HepG2 (cell line): ENCODE results near the gene TCTA. TPM values are rescaled to one million over a fixed set of nuclear protein-coding genes. Genes with fewer than 3 reads are reported as not detected.
A peak's percentile ranks its signal among the peaks of the same experiment; 100 is the strongest.

ENCODE experiments used
- NR1H2 ChIP-seq: sonication (generic); formaldehyde crosslinking; IDR thresholded peaks from 2 replicates; pipeline ENCODE4 v1.8.1; 2022; ENCODE audit warnings: low read depth, missing genetic modification reagents, borderline replicate concordance
- NR2F1 ChIP-seq, 2 experiments: fragments of 450-650 bp in 1 of 2; formaldehyde crosslinking in 1 of 2; IDR thresholded peaks; 2 replicates each; pipeline versions ENCODE4 v1.5.0 to v1.6.1; 2016 to 2020; ENCODE audit warnings: mild to moderate bottlenecking in 1 of 2, missing compliant biosample characterization in 1 of 2, missing genetic modification reagents in 1 of 2, moderate library complexity in 1 of 2
- ZNF672 ChIP-seq: sonication (generic); formaldehyde crosslinking; IDR thresholded peaks from 2 replicates; pipeline ENCODE4 v1.8.1; 2022; ENCODE audit warnings: missing genetic modification reagents
- polyA plus RNA-seq, 8 experiments: library from polyadenylated mRNA; depleted of rRNA in 3 of 8; stranded (reverse) in 7 of 8; unstranded in 1 of 8; fragments of >200 nt; fragmentation: Illumina TruSeq in 4 of 8; extraction: Trizol in 4 of 8; gene quantifications; 2 replicates each; pipeline versions ENCODE4 v1.2.1 to v1.2.3, GENCODE V29; 2011 to 2016; ENCODE audit warnings: low read depth in 4 of 8, missing spikeins in 1 of 8, mixed read lengths in 1 of 8; ENCODE audit not compliant: insufficient read depth in 1 of 8
- total RNA-seq, 5 experiments: library from RNA; depleted of rRNA; stranded (reverse); fragments of >200 nt; fragmentation: Illumina TruSeq; extraction: Trizol; gene quantifications; 2 replicates each; pipeline ENCODE4 v1.2.3, GENCODE V29; 2016; ENCODE audit warnings: low read depth in 1 of 5
- TF ChIP-seq, protein P1 (sequence below), 2 experiments: sonication (generic) in 1 of 2; formaldehyde crosslinking in 1 of 2; IDR thresholded peaks; 2 replicates each; pipeline versions ENCODE4 v1.6.1 to v1.9.0; 2014 to 2022; ENCODE audit warnings: antibody characterized with exemption in 1 of 2, borderline replicate concordance in 1 of 2, inconsistent platforms in 1 of 2, low read depth in 1 of 2, missing genetic modification reagents in 1 of 2
- TF ChIP-seq, protein P2 (sequence below): sonication (generic); formaldehyde crosslinking; conservative IDR thresholded peaks from 2 replicates; pipeline ENCODE4 v1.4.0; 2020; ENCODE audit warnings: missing genetic modification reagents
- TF ChIP-seq, protein P3 (sequence below): sonication (generic); formaldehyde crosslinking; IDR thresholded peaks from 2 replicates; pipeline ENCODE4 v1.4.0; 2020; ENCODE audit warnings: missing genetic modification reagents, borderline replicate concordance
- TF ChIP-seq, protein P4 (sequence below): sonication (generic); formaldehyde crosslinking; IDR thresholded peaks from 2 replicates; pipeline ENCODE4 v1.8.0; 2022; ENCODE audit warnings: mild to moderate bottlenecking, missing genetic modification reagents

Gene TCTA
- total and polyA plus RNA-seq, 2 of the 13 experiments (the other 11 are each of a cell fraction or from before 2014, with no cell fraction given) = 8.3 to 13.2 TPM

DNA sequence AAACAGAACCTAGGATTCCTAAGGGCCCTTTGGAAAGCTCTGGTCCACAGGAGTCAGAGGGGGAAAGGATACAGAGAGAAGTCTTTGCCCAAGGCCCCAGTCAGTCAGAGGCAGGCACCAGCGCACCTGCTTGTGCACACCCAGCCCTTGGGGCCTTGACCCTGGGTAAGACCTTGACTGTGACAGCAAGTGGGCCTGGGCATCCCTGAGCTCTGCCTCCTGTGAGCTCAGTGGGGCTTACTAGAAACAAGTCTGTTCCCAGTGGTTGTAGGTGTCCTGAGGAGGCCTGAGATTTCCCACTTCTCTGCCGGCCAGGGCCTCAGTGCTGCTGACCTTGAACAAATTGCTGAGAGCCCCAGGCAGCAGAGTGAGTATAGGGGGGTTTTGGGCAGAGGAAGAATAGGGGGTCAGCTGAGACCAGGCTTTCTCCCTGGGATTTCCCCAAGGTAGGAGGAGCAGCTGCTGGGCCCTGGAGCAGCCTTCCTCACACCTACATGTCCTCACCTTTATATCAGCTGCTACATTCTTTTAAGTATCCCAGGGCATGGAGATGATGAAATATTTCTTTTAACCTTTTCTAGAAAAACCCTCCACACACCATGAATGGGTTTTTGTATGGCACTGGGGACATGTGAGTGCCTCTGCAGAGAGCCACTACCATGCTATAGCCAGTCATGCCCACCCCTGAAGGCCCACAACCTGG lies 48.1 kb downstream of the TCTA start (continued):
- TF ChIP-seq, protein P1, sequence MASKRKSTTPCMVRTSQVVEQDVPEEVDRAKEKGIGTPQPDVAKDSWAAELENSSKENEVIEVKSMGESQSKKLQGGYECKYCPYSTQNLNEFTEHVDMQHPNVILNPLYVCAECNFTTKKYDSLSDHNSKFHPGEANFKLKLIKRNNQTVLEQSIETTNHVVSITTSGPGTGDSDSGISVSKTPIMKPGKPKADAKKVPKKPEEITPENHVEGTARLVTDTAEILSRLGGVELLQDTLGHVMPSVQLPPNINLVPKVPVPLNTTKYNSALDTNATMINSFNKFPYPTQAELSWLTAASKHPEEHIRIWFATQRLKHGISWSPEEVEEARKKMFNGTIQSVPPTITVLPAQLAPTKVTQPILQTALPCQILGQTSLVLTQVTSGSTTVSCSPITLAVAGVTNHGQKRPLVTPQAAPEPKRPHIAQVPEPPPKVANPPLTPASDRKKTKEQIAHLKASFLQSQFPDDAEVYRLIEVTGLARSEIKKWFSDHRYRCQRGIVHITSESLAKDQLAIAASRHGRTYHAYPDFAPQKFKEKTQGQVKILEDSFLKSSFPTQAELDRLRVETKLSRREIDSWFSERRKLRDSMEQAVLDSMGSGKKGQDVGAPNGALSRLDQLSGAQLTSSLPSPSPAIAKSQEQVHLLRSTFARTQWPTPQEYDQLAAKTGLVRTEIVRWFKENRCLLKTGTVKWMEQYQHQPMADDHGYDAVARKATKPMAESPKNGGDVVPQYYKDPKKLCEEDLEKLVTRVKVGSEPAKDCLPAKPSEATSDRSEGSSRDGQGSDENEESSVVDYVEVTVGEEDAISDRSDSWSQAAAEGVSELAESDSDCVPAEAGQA (IDR thresholded peaks at IDR 0.05; ENCODE audit: low read depth) = no peak
- TF ChIP-seq, protein P1 (CRISPR knock-in tag; IDR thresholded peaks at IDR 0.05; ENCODE audit: borderline replicate concordance) = no peak
- TF ChIP-seq NR1H2 (CRISPR knock-in tag) = no peak
- TF ChIP-seq ZNF672 (CRISPR knock-in tag) = no peak
- TF ChIP-seq, protein P2, sequence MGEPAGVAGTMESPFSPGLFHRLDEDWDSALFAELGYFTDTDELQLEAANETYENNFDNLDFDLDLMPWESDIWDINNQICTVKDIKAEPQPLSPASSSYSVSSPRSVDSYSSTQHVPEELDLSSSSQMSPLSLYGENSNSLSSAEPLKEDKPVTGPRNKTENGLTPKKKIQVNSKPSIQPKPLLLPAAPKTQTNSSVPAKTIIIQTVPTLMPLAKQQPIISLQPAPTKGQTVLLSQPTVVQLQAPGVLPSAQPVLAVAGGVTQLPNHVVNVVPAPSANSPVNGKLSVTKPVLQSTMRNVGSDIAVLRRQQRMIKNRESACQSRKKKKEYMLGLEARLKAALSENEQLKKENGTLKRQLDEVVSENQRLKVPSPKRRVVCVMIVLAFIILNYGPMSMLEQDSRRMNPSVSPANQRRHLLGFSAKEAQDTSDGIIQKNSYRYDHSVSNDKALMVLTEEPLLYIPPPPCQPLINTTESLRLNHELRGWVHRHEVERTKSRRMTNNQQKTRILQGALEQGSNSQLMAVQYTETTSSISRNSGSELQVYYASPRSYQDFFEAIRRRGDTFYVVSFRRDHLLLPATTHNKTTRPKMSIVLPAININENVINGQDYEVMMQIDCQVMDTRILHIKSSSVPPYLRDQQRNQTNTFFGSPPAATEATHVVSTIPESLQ = no peak
- TF ChIP-seq, protein P3, sequence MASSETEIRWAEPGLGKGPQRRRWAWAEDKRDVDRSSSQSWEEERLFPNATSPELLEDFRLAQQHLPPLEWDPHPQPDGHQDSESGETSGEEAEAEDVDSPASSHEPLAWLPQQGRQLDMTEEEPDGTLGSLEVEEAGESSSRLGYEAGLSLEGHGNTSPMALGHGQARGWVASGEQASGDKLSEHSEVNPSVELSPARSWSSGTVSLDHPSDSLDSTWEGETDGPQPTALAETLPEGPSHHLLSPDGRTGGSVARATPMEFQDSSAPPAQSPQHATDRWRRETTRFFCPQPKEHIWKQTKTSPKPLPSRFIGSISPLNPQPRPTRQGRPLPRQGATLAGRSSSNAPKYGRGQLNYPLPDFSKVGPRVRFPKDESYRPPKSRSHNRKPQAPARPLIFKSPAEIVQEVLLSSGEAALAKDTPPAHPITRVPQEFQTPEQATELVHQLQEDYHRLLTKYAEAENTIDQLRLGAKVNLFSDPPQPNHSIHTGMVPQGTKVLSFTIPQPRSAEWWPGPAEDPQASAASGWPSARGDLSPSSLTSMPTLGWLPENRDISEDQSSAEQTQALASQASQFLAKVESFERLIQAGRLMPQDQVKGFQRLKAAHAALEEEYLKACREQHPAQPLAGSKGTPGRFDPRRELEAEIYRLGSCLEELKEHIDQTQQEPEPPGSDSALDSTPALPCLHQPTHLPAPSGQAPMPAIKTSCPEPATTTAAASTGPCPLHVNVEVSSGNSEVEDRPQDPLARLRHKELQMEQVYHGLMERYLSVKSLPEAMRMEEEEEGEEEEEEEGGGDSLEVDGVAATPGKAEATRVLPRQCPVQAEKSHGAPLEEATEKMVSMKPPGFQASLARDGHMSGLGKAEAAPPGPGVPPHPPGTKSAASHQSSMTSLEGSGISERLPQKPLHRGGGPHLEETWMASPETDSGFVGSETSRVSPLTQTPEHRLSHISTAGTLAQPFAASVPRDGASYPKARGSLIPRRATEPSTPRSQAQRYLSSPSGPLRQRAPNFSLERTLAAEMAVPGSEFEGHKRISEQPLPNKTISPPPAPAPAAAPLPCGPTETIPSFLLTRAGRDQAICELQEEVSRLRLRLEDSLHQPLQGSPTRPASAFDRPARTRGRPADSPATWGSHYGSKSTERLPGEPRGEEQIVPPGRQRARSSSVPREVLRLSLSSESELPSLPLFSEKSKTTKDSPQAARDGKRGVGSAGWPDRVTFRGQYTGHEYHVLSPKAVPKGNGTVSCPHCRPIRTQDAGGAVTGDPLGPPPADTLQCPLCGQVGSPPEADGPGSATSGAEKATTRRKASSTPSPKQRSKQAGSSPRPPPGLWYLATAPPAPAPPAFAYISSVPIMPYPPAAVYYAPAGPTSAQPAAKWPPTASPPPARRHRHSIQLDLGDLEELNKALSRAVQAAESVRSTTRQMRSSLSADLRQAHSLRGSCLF (CRISPR knock-in tag) = no peak
- TF ChIP-seq NR2F1 (CRISPR knock-in tag; IDR thresholded peaks at IDR 0.05) = 0 out of 4 replicates have a peak, but pooled peaks of 1 of the 2 experiments have one; percentile 16
- TF ChIP-seq, protein P4, sequence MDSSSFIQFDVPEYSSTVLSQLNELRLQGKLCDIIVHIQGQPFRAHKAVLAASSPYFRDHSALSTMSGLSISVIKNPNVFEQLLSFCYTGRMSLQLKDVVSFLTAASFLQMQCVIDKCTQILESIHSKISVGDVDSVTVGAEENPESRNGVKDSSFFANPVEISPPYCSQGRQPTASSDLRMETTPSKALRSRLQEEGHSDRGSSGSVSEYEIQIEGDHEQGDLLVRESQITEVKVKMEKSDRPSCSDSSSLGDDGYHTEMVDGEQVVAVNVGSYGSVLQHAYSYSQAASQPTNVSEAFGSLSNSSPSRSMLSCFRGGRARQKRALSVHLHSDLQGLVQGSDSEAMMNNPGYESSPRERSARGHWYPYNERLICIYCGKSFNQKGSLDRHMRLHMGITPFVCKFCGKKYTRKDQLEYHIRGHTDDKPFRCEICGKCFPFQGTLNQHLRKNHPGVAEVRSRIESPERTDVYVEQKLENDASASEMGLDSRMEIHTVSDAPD (CRISPR knock-in tag) = no peak
- TF ChIP-seq, all 625 proteins: peak for 7
